Right atrium auricular region (tissue), 2 donors: ENCODE measurements around the gene SETBP1. TPM values are rescaled to one million over a fixed set of nuclear protein-coding genes. Genes with fewer than 3 reads are reported as not detected.
"Not testable (repeated sequence)": the region's sequence is repeated elsewhere in the genome, so short reads cannot be mapped to it uniquely, and the experiment has no call there.

ENCODE experiments used
- DNase-seq: peaks from one replicate; pipeline ENCODE4 v3.0.0-alpha.2; 2019; ENCODE audit warnings: low spot score
- H3K27ac ChIP-seq, 2 donors: fragments of 200-600 bp; sonication (generic); 1 replicate in 1 of 2; 2 replicates in 1 of 2; pipeline ENCODE4 v1.5.1; 2016 to 2019
- H3K27me3 ChIP-seq, 2 donors: fragments of 200-600 bp; sonication (generic); one replicate each; pipeline versions ENCODE4 v1.5.1 to v1.6.0; 2017 to 2019
- H3K36me3 ChIP-seq: fragments of 200-600 bp; sonication (generic); one replicate; pipeline ENCODE4 v1.5.1; 2016
- H3K4me1 ChIP-seq, 2 donors: fragments of 200-600 bp; sonication (generic); one replicate each; pipeline versions ENCODE4 v1.5.1 to v1.6.0; 2017 to 2019
- H3K4me3 ChIP-seq, 2 donors: fragments of 200-600 bp; sonication (generic); 1 replicate in 1 of 2; 2 replicates in 1 of 2; pipeline ENCODE4 v1.5.1; 2017 to 2019; ENCODE audit warnings: mild to moderate bottlenecking in 1 of 2, moderate library complexity in 1 of 2
- H3K9me3 ChIP-seq, 2 donors: fragments of 200-600 bp; sonication (generic); one replicate each; pipeline ENCODE4 v1.5.1; 2019
- total RNA-seq, 2 donors: library from RNA; depleted of rRNA; stranded (reverse); fragments of >200 nt; gene quantifications; one replicate each; pipeline ENCODE4 v1.1.0, GENCODE V29; 2016
- TF ChIP-seq, protein P1 (sequence below), 2 donors: fragments of 200-600 bp; sonication (generic); IDR thresholded peaks; one replicate each; pipeline ENCODE4 v1.5.1; 2019; ENCODE audit warnings: antibody characterized with exemption in 2 of 2

Gene SETBP1
- total RNA-seq, 2 donors from 2014 or later, result 7.8 to 13.4 TPM

- TF ChIP-seq, protein P1, sequence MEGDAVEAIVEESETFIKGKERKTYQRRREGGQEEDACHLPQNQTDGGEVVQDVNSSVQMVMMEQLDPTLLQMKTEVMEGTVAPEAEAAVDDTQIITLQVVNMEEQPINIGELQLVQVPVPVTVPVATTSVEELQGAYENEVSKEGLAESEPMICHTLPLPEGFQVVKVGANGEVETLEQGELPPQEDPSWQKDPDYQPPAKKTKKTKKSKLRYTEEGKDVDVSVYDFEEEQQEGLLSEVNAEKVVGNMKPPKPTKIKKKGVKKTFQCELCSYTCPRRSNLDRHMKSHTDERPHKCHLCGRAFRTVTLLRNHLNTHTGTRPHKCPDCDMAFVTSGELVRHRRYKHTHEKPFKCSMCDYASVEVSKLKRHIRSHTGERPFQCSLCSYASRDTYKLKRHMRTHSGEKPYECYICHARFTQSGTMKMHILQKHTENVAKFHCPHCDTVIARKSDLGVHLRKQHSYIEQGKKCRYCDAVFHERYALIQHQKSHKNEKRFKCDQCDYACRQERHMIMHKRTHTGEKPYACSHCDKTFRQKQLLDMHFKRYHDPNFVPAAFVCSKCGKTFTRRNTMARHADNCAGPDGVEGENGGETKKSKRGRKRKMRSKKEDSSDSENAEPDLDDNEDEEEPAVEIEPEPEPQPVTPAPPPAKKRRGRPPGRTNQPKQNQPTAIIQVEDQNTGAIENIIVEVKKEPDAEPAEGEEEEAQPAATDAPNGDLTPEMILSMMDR (IDR thresholded peaks at IDR 0.05), result no peak
- peaks cover 0 to 13% of the 10 kb centered on the region in 2 donors for H3K4me1 ChIP-seq
- no peaks in the 10 kb centered on the region for H3K36me3 ChIP-seq
- no peaks in the 10 kb centered on the region for H3K27me3 ChIP-seq
- peak overlapping the region in 1 of 2 donors; percentile 23 for H3K27ac ChIP-seq
- DNase-seq, result peak; percentile 68
- H3K9me3 ChIP-seq, result no peaks in the 10 kb centered on the region
- no peak overlapping the region for H3K4me3 ChIP-seq
Measured at GRCh38 chr18:44715245-44715644, 34.6 kb downstream of the SETBP1 start.

DNA sequence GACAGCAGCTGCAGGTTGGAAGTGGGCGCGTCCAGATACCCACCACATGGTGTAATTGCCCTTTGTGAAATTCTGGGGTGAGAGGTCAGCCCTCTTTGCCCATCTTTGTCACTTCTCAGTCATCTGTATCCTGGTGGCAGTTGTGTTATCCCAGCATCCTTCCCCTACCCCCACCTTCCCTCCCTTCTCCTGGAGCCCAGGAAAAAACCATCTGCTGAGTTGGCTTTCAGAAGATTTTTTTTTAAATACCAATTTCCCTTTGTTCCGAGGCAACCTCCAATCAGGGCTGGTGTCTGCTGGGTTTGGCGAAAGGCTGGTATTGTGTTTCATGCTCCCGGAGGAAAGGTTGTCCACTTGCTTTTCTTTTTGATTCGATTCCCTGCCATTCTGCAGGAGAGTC lies 35.2 kb downstream of the SETBP1 start:
- Histone ChIP-seq H3K27me3 (no peaks in the 10 kb centered on the region), H3K4me3 (no peak overlapping the region), H3K36me3 (no peaks in the 10 kb centered on the region), H3K9me3 (no peaks in the 10 kb centered on the region), H3K4me1 (peaks cover 0 to 13% of the 10 kb centered on the region in 2 donors), H3K27ac (peak overlapping the region in 1 of 2 donors; percentile 23)
- no peak for DNase-seq
- TF ChIP-seq, protein P1 (IDR thresholded peaks at IDR 0.05), result no peak

- H3K27me3 ChIP-seq, result no peaks in the 10 kb centered on the region
- peaks cover 0 to 13% of the 10 kb centered on the region in 2 donors for H3K4me1 ChIP-seq
- no peak overlapping the region for H3K27ac ChIP-seq
- no peaks in the 10 kb centered on the region for H3K9me3 ChIP-seq
- no peaks in the 10 kb centered on the region for H3K36me3 ChIP-seq
- no peak overlapping the region for H3K4me3 ChIP-seq
- DNase-seq, result no peak
- TF ChIP-seq, protein P1 (IDR thresholded peaks at IDR 0.05), result no peak
Measured at GRCh38 chr18:44716697-44717163, 36.0 kb downstream of the SETBP1 start.

GRCh38 chr18:44719519-44720060 lies 38.9 kb downstream of the SETBP1 start:
- TF ChIP-seq, protein P1 (IDR thresholded peaks at IDR 0.05), result no peak

GRCh38 chr18:44721748-44722147 lies 41.1 kb downstream of the SETBP1 start:
- H3K36me3 ChIP-seq, H3K4me3 ChIP-seq, H3K27me3 ChIP-seq, H3K9me3 ChIP-seq, DNase-seq, H3K27ac ChIP-seq: not testable (repeated sequence)
- peaks cover 0 to 31% of the 10 kb centered on the region in 2 donors for H3K4me1 ChIP-seq

More at GRCh38 chr18:44719519-44720060, 38.9 kb downstream of the SETBP1 start:
- H3K27ac ChIP-seq, result no peak overlapping the region
- DNase-seq, result no peak
- H3K4me1 ChIP-seq, result peaks cover 0 to 27% of the 10 kb centered on the region in 2 donors
- H3K9me3 ChIP-seq, result no peaks in the 10 kb centered on the region
- H3K27me3 ChIP-seq, result no peaks in the 10 kb centered on the region
- no peak overlapping the region for H3K4me3 ChIP-seq
- H3K36me3 ChIP-seq, result no peaks in the 10 kb centered on the region

GRCh38 chr18:44723411-44723810 lies 42.7 kb downstream of the SETBP1 start:
- Histone ChIP-seq H3K9me3 (no peaks in the 10 kb centered on the region), H3K36me3 (no peaks in the 10 kb centered on the region), H3K4me1 (peaks cover 0 to 35% of the 10 kb centered on the region in 2 donors), H3K27ac (peak overlapping the region in 1 of 2 donors; percentile 4), H3K27me3 (no peaks in the 10 kb centered on the region), H3K4me3 (no peak overlapping the region)
- no peak for DNase-seq
- TF ChIP-seq, protein P1 (IDR thresholded peaks at IDR 0.05), result no peak
